GM18526 (cell line): ENCODE measurements around the gene NRCAM.

Source experiments
- POLR2A ChIP-seq: IDR thresholded peaks from 3 replicates; pipeline ENCODE4 v1.6.1; 2011; ENCODE audit not compliant: insufficient read length; ENCODE audit errors: extremely low read depth

The NRCAM gene

DNA sequence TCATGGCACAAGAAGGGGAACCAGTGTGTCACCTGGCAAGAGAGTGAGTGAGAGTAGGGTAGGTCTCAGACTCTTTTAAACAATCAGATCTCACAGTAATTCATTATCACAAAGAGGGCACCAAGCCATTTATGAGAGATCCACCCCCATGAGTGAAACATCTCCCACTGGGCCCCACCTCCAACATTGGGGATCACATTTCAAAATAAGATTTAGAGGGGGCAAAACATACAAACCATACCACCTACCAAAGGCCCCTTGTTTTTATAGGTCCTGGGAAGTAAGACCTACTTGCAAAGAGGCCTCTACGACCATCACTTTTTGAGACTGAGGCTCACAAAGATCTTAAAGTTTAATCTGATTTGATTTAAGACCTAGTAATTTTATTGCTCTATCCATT is 134.9 kb downstream of the NRCAM start:
- no peak for TF ChIP-seq POLR2A

DNA sequence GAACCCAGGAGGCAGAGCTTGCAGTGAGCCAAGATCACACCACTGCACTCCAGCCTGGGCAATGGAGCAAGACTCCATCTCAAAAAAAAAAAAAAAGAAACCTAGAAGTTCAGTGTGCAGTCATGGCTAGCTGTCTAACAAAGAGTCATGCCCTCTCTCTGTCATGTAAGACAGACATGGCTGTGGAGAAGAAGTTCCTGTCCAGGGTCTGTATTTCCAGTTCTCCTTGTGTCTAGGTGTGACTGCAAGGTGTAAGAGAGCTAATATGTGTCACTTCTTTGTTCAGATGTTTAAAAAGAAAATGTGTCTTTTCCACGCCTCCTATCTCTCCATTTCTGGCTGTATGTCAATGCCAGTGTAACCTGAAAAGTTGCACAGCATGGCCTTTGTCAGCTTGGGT is 139.5 kb downstream of the NRCAM start:
- no peak for TF ChIP-seq POLR2A

DNA sequence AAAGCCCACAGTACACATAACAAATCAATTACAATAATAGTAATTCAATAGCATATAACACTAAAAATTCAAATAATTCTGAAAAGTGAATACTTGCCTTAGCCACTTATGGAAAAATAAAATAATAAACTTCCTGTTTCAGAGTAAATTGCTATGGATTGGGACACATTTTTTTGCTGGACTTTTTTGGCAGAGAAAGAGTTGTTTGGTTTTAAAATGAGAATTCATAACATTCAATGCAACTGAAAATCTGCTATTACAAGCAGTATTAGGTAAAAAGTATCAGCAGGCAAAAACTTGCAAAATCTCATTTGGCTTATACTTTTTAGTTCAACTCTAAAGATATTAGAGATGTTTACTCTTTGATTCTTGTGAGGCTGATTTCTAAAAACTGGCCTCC is 141.7 kb downstream of the NRCAM start:
- TF ChIP-seq POLR2A = no peak

DNA sequence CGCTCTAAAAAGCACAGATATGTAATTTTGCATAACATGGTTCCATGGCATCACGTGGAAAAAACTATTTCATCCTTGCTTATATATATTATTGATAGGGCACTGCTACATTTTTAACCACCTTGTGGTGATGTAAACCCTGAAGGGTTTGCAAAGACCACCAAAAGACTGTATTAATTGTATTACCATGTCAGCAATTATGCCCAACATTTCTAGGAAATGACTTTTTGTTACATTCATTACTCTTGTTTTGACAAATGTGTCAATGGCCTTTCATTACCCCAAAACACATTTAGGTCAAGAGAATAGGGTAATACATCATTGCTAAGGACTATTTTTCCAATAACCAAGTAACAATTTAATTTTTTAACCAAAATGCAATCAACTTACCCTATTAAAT is 142.2 kb downstream of the NRCAM start:
- TF ChIP-seq POLR2A = no peak

DNA sequence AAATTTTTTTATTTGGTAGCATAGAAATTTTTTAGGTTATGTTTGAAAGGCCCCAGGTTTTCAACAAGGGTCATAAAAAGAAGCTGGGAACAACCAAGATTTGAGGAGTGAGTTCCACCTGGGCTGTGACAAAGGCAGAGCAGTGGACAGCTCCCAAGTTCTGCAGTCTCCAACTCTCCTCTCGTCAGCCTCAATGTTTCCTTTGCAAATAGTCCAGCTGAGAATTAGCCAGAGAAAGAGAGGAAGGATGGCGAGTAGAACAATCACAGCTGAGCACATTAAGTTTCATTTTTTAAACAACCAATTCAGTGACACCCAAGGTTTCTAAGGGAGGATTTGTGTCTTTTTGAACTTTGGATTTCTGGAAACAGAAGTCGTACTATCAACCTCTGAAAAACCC is 143.2 kb downstream of the NRCAM start:
- no peak for TF ChIP-seq POLR2A

DNA sequence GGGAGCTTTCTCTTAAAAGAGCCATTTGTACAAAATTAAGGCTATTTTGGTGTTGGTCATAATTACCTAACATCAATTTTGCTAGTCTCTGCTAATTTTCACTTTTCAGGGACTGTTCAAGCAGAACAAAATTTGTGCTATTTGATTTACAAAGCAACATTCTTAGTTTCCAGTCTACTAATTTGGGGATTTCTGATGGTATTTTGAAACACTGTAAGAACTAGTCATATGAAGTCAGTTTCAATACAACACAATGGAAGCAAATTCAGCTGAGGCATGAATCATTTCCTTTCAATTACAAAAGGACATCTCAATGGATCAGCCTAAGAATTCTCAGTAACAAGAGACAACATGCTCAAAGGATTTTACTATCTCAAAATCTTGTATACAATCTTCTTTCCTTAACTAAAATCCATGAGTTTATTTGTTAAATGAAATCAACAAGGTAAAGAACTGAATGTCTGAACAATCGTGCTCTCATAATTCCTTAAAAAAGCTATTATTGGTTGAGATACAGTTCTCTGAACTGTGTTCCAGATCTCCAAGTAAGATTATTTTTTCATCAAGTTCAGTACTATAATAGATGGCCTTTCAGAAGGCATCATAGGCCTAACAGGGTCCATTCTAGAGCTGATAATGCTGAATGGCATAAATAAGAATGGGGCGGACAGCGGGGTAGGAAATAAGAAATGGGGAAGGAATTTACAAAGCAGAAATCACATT is 144.6 kb downstream of the NRCAM start:
- TF ChIP-seq POLR2A = no peak

DNA sequence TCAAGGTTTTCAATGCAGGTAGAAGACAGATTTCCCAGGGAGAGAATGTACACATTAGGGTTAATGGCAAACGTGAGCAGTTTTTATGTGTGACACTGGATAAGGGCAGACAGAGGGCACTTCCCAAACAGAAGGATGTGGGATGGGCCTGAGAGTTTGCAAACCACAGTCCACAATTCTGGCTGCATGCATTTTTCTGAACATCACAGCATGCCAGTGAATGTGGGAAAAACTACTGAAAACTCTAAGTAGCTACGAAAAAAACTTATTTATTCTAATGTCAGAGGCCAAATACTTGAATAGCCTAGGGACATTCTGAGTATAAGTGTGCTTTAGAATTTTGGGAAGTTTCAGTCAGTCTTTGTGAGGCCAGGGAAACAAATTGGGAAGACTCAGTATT is 145.9 kb downstream of the NRCAM start:
- TF ChIP-seq POLR2A = no peak

DNA sequence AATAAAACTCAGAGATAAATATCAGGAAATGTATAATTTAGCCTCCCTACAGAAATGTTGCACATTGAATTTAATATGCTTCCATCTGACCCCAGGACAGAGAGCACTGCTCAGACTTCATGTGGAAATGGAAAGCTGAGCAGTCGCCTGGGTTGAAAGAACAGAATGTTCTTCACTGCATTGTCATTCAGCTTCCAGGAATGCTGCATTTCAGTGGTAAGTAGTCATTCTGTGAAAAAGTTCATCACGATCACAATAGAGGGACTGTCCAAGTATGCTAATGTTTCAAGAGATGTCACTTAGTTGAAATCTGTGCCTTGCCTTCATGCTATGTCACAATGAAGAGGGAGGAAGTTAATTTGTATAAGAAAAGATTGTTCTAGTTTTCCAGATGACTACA is 147.3 kb downstream of the NRCAM start:
- no peak for TF ChIP-seq POLR2A

DNA sequence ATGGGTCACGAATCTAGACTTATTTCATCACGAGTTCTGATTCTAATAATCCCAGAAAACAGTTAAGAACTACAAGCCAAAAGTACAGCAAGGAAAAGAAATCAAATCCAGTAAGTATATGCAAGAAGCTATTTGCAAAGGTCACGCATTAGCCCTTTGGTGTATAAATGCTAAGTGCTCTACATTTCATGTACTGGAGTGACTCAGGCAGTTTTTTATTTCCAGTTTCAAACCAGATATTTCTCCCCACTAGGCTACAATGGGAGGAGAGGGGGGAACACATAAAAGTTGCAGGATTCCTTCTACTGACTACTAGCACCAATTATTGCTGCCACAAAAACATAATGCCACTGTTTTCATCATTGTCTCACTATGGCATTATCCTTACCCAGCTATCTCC is 148.0 kb downstream of the NRCAM start:
- no peak for TF ChIP-seq POLR2A

DNA sequence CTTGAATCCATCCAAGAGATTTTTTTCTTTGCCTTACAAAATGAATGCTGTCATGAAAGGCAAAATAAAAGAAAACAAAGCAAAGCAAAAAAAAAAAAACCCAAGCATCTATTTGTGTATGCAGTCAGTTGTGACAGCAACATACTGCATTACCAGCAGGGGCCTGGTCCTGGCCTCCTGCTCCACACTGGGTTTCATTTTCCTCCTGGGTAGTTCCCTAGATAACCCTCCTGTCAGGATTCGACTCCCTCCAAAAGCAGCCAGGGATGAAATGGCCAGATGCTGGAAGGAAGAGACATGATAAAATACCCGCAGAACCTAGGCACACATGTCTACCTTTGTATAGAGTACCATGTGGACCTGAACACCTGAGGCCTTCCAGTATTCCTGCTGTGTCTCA is 148.6 kb downstream of the NRCAM start:
- TF ChIP-seq POLR2A = no peak

DNA sequence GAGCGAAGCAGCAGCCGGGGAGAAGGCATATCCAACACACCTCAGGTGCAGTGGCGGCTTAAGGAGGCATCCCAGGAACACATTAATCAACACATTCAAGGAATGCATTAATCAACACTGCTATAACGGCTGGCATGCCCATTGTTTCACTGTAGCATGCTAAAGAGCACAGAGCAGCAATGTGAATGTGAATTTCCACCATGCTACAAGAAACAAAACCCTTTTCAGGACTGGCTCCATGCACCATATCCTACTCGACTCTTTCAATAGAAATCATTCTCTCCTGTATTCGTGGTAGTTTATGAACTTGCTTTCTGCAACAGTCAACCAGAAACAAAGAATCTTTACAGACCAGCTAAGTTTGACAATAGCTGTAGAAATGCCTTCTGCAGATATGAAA is 149.0 kb downstream of the NRCAM start:
- TF ChIP-seq POLR2A = no peak

DNA sequence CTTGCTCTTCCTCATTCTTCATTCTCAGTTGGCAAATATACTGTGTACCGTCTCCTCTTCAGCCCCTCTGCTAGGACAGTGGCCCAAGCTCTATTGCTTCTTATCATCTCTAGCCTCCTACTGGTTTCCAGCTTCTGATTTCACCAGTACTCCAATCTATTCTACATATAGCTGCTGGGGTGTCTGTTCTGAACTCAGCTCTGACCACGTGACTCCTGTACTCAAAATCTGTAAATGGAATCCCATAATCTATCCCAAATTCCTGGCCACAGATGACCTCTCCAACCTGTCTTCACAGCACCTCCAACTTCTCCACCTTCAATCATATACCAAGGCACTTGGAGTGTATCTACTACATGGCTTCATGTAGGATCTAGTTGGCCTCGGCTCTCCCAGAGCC is 152.9 kb downstream of the NRCAM start:
- TF ChIP-seq POLR2A = no peak

DNA sequence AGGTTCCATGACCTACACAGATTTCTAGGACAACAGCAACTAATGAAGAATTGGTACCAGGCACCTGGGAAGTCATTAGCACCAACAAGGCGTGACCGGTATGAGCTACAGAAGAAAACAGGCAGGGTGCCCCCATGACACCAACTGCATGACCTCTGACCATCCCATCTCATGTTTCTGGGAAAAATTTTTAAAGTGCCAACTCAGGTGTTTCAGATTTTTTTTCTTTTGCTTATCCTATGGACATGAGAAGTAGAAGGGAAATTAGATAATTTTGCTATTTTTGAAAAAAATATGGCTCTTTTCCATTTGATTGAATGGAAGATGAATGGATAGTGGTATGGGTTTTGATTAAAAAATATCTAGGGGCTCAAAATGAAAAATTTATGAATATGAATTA is 154.8 kb downstream of the NRCAM start:
- TF ChIP-seq POLR2A = no peak

DNA sequence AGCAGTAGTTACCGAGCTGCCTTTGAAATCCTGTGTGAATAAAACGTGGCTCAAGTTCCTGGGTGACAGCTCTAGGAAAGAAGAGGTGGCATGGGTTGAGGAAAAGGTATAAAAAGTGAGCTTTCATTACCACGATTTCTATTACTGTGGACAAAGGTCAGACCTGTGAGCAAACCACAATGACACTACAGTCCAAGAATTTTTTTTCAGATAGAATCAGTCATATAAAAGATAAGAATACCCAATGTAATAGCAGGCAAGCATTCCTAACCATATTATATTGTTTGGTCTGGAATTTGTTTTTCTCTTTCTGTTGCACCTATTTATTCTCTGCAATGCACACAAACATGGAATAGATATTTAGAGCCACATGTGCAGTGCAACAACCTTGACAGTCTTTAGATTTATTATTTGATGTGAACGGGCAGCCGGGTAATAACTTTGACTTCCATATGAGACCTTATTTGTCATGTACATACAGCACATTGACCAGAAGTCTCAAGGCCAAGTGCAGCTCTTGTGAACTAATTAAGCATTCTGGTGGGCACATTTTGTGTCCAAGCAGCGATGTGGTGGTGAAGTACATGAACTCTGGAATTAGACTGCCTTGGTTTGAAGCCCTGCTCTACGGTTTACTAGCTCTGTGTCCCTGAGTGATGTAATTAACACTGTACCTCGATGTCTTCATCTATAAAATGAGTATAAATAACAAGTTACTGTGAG is 156.8 kb downstream of the NRCAM start:
- TF ChIP-seq POLR2A = no peak

DNA sequence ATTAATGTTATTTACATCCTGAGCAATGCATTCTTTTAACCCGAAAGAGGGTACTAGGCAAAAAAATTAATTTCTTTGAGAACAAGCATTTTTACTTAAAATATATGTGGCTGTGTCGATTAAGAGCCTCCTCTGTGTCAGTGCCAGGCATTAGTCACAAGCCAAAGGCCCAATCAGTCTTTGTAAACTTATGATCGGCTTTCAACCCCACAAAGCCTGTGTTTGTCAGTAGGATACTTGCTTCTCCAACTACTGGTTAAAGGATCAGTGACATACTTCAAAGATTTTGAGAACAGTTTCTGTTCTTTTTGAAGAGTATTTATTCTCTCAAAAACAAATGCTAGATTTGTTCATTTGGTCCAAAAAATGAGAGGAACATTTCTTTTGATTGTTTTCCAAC is 159.3 kb downstream of the NRCAM start:
- no peak for TF ChIP-seq POLR2A

DNA sequence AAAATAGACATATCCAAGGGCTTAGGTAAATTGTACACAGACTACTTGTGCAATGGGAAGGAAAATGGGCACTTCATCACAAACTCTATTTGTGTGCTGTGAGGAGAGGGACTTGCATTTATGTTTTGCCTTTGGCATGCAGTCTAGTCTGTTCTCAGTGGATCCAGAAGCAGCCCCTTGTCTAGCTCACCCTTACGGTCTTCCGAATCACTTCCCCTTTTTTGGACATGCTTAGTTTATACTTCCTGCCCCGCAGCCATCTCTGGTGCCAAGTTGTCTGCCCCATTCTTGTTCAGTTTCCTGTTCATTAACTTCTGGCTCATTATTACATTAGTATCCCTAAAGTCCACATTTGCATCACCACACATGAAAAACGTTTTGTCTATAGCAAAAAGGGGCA is 161.6 kb downstream of the NRCAM start:
- TF ChIP-seq POLR2A = no peak

DNA sequence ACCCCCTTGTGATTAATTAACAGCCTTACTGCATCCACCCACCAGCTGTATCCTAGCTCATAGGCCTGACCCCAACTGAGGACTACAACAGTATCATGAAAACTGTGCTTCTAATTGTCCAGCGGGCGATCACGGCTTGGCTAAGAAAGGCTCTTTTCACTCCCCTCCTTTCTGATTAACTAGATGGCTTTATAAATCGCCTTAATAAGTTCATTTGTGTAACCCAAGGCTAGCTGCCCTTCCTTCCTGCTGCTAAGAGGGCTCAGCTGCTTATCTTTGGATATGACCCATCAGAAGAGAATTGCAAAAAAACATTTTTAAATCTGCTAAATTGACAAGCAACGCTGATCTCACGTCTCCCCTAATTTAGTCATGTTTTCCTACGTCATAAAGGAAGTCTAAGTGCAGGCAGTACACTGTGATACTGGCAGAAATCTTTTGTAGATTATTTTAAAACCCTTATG is 163.1 kb downstream of the NRCAM start:
- no peak for TF ChIP-seq POLR2A
